ENCODE data around the gene USP25.

USP25 gene

GRCh38 chr21:15820852-15821379 lies 91.1 kb downstream of the USP25 start:
- DNase-seq, result no peak

DNA sequence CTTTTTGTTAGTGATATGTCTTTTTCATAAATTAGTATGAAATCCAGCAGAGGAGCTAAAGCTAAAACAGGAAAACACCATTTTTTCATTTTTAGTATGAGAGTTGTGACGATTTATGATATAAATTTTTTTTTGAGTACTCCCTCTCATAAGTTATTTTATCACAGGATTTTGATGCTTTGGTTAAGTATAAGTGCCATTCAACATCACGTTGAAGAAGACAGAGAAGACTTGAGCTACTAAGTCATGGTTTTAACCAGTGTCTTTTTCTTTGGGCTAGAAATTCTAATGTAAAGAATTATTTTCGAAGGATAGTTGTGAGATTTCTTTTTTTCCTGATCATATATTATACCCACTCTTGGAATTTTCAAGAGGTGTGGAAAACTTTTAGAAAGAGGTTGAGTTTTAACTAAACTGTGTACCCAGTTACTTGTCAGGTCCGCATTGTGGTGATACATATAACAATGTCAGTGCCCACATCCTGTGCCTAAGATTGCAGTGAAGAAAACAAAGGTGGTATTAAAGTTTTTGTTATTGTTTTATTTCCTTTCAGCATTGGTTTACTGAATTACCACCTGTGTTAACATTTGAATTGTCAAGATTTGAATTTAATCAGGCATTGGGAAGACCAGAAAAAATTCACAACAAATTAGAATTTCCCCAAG lies 93.8 kb downstream of the USP25 start:
- DNase-seq, result no peak

GRCh38 chr21:15825700-15826099 lies 95.9 kb downstream of the USP25 start:
- DNase-seq, result no peak

DNA sequence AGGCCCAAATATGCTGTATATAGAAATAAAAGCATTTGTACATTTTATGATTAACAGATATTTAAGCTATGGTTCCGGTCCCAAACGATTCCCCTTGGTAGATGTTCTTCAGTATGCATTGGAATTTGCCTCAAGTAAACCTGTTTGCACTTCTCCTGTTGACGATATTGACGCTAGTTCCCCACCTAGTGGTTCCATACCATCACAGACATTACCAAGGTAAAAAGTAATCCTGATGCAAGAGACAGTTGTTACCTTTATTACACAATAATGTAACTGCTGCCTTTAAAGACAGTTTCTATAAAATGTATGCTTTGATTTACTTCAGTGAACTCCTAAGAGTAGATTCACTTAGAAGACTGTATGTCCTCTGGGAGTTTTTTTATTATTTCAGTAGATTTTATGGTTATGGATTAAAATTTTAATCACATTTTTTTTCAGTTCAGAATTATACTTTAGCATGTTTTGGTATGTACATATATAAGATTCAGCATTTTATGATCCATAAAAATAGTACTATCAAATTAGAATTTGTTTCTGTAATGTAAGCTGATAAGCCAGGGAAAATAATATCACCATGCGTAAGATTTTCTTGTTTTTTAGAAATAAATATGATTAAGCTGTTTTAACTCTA lies 96.5 kb downstream of the USP25 start:
- DNase-seq, result no peak

DNA sequence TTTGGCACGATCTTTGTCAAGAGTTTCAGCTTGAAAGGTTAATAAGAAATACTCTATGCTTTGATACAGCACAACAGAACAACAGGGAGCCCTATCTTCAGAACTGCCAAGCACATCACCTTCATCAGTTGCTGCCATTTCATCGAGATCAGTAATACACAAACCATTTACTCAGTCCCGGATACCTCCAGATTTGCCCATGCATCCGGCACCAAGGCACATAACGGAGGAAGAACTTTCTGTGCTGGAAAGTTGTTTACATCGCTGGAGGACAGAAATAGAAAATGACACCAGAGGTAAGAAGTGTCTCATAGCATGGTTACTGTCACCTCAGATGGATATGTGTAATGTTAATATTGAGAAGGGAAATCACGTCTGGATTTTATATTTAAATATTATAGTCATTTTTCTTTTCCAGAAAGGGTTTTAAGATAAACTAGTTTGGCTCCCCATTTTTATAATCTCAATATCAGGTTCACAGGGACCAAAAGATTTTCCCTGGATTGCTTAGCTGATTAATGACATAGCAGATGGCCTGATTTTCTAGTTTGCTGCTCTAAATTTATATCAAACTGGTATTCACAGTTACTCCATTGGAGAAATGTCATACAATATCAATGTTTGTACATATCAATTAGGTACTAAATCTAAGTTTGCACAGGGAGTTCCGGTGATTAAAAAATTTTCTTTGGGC lies 97.3 kb downstream of the USP25 start:
- no peak for DNase-seq

- DNase-seq, result no peak
These were observed 101.7 kb downstream of the USP25 start for GRCh38 chr21:15831497-15831896.

DNA sequence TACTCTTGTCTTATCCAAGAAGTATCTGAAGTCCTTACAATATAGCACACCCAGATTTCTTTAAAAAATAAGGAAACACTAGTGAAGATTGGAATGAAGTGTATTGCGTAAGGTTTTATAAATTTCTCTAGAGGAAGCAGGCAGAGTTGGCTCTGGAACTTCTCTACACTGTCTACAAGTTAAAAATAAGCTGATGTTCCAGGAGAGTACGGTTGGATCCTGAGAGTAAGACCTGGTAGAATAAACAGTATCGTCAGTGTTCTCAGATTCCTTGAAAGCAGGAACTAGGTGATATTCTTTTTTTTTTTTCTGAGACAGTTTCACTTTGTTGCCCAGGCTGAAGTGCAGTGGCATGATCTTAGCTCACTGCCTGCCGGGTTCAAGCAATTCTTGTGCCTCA lies 107.9 kb downstream of the USP25 start:
- DNase-seq, result no peak

GRCh38 chr21:15839026-15839425 lies 109.2 kb downstream of the USP25 start:
- DNase-seq, result no peak

DNA sequence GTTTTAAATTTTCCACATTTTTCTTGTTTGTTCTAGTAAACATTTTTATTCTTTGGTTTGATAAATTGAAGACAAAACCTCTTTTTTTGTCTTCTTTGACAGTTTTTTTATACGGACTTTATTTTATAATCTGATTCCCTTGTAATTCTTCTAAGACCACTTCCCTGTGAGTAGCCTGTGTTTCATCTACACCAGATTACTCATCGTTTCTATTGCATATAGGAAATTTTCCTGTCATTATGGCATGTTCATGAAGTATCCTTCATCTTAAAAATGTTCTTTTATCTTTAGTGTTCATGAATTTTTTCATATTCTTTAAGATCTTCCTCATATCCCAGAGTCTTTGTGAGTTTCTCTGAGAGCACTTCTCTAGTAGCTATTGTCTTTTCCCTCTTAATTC lies 109.8 kb downstream of the USP25 start:
- DNase-seq, result no peak

DNA sequence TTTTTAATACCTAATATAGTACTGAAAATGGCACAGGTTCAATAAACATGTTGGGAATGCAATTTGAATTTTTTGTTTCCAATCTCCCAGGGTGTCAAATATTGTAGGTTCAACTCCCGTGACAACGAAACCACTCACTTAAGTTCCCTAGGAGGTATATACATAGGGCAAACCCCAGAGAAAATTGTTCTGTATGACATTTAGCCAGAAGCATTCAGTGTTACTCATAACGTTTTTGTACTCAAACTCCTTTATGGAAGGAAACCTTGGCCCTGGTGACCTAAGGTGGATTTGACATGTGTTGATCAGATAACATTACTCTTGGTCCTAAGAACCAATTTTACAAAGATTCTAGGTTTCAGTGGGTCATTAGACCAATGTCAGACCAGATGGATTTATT lies 110.6 kb downstream of the USP25 start:
- DNase-seq, result no peak

- DNase-seq, result no peak
These were observed 112.2 kb downstream of the USP25 start for GRCh38 chr21:15841856-15842564.

DNA sequence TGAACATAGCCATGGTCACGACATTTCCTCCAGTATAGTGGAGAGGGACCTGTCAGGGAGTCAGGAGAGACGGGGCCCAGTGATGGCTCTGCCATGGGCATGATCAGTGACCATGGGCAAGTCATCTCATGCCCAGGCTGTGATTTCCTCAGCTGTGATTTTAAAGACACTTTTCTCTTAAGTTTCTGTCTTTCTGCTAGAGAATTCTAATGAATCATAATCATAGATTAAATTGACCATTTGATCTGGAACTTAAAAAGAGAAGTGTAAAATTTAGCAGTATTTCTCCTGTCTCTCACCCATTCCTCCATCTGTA lies 112.7 kb downstream of the USP25 start:
- DNase-seq, result no peak

DNA sequence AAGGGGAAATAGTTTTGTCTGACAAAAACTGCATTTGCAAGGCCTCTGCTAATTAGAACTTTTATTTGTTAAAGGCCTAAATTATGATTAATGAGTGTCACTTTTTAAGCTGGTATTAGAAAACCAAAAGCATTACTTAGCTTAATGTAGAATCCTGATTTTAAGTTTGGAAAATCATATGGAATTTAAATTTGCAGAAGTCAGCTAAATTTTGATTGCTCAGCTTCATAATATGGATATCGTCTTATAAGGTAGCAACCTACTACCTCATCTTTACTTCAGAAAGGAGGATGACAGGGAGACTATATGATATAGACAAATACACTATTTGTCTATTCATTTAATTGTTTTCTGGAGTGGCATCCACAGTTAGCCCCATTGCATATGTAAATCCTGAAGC lies 114.0 kb downstream of the USP25 start:
- DNase-seq, result no peak

DNA sequence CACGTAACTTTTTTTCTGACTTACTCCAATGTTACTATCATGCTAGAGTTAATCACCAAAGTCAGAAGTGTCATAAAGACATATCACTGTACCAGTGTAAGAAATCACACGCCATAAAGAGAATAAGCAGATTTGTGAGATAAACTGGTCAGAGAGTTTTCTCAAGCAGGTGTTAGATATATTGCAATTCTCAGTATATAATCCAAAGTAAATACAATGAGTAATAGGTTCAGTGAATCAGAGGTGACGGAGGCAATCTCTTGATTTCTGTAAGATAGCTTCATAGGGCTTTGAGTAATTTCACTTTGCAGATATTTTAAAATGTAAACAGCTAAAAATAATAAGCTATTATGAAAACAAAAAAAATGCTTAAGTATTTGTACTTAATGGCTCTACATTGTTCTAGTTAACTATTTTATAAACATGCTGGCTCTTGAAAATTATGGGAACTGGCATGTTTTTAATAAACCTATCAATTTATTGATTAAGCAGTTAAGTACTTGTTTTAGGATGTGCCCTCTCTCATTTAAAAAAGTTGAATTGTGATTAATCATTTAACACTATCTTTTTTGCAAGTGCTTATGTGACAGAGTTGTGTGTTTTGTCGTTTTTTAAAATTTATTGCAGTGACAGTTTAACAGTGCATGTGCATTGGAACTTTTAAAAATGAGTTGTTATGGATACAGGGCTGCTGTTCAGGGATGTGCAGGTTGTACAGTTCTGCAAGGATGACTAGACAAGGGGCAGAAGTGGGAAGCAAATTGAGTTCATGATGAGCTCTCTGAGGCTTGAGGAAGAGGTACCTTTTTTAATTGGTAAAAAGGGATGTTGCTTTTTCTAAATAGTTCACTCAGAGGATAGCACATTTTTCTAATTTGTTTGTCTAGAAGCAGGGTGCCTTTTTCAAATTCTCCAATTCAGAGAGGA lies 119.1 kb downstream of the USP25 start:
- no peak for DNase-seq

DNA sequence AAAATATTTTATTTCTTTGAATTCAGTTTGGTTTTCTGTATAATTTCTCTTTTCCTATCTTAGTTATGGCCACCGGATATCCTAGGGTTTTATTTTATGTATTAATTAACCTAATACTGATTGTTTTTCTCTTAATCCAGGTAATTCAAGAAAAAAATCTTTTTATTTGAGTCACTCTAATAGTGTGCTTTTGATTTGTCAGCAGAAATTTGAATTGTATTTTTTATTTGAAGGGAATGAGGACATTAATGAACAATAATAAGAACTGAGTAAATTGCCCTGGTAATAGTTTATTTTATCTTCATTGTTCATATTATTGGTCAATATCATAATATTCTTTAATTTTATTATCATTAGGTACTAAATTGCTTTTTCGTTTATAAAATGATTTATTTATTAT lies 120.1 kb downstream of the USP25 start:
- DNase-seq, result no peak

DNA sequence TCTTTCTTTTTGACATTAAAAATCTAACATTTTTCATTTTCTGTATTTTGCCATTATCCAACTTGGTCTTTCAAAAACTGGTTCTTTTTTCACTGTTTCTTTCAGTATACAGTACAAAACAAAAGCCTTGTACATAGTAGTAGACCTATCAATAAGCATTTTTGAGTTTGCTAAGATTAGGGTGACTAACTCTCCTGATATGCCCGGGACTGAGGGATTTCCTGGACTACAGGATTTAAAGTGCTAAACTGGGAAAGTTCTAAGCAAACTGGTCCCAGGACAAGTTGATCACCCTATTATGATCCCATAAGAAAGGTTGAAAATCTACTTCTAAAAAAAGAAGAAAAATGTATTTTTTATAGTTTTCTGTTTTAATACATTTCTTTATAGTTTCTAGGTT lies 120.9 kb downstream of the USP25 start:
- DNase-seq, result no peak

DNA sequence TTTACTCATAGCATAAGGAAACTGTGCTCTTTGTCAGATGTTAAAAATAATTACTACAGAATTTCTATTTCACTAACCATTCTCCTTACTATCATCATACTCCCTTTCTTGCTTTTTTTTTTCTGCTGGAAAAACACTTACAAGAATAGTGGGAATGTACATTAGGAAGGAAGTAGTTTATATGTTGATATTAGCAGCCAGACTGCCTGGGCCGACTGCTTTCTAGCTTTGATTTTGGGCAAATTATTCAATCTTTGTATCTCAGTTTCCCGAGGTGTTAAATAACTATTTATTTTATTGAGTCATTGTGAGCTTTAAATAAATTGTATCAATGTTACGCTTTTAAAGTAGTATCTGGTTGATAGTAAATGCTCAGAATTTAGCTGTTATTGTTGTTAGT lies 122.4 kb downstream of the USP25 start:
- DNase-seq, result no peak

DNA sequence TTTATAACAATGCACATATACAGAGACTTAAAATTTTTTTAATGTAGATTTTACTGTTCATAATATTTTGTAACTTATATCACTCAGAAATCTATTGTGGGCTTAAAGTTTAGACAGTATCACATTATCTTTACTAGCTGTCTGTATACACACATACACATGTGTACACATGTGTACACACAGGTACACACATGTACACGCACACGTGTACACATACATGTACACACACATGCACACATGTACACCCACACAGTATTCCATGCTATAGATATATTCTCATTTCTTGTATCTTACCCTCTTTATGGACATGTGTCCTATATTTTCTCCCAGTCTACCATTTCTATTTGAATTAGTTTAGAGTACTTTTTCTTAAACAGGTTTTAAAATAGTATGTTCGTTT lies 123.3 kb downstream of the USP25 start:
- no peak for DNase-seq

DNA sequence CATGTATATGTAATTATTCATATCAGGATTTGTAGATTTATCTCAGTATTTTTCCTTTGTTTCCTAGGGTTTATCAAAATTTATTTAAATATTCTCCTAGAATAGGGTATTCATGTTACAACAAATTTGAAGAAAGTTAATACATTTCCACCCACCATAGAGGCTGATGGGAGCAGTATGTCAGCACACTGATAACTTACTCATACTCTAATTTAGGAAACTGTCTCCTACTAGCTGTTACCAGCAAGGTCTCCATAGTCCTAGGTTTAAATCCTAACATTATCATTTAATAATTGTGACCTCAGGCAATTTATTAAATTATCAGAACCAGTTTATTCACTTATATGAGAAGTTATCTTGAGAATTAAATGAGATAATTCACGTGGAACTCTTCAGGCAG lies 127.0 kb downstream of the USP25 start:
- DNase-seq, result no peak

DNA sequence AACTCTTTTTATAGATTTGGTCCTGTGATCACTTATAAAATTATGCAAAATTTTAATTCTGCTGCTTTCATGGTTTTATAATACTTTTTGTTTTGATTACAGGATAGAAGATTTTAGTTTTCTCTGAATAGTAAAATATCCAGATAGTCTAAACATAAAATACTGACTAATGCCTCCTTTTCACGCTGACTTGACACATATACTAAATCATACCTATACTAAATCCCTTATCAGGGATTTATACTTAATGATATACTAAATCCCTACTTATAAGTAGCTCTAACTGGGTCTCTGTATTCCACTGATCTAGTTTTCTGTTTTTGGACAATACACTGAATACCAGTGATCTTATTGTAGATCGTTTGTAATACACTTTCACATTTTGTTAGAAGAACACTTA lies 128.0 kb downstream of the USP25 start:
- no peak for DNase-seq

DNA sequence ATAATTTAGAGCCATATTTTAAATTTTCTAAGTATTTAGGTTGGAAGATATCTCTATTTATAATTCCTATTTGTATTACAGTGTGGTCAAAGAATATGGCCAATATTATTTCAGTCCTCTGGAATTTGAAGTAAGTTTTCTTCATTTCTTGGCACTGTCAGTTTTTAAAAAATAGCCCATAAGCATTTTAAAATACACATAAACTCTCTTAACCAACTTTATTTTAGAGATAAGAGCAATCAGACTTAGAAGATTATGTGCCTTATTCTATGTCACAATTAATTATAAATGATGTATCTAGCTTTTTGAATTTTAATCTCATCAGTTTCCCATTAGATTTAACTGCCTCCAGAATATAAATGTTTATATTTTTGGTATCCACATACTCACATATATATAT lies 130.8 kb downstream of the USP25 start:
- no peak for DNase-seq

GRCh38 chr21:15868940-15869339 lies 139.2 kb downstream of the USP25 start:
- DNase-seq, result no peak

DNA sequence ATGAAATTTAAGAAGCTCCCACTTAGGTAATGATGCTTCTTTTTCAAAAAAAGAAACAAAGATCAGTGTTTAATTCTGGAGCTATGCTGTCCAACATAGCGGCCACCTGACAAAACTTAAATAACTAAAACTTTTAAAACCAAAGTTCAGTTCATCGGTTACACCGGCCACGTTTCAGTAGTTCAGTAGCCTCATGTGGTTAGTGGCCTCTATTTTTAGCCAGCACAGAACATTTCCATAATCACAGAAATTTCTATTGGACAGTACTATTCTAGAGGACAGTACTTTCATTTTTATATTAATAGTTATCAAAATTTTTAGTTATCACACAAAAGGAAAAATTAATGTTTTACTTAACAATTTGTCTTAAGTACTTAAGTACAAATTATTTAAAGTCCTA lies 141.0 kb downstream of the USP25 start:
- DNase-seq, result no peak
